Measurements from ENCODE around the gene PTH1R.
A peak's percentile ranks its signal among the peaks of the same experiment; 100 is the strongest.

The PTH1R gene

DNA sequence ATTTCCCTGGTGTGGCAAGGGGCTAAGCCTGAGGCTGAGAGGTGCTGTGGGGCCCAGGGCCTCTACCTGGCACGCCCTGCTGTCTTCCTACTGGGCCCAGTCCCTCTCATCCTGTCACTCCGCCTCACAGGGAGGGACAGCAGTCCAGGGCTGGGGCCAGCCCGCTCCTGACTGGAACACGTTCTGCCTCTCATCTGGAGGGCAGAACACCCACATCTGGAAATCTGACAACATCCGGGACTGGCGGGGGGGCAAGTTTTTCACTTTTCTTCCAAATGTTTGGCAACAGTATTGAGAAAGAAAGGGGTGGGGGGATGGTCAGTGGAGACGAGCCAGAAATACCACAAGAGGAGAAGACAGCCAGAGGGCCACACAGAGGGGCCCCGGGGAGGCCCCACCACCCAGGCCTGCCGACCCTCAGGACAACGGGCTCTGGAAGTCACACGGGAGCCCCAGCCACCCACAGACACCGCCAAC, 12.5 kb upstream of the PTH1R start:
- no peak for DNase-seq

GRCh38 chr3:46865546-46865945, 12.0 kb upstream of the PTH1R start:
- no peak for DNase-seq

- no peak for DNase-seq
Observed at GRCh38 chr3:46866032-46866595, 11.4 kb upstream of the PTH1R start.

- no peak for DNase-seq
Observed at GRCh38 chr3:46866720-46867549, 10.6 kb upstream of the PTH1R start.

DNA sequence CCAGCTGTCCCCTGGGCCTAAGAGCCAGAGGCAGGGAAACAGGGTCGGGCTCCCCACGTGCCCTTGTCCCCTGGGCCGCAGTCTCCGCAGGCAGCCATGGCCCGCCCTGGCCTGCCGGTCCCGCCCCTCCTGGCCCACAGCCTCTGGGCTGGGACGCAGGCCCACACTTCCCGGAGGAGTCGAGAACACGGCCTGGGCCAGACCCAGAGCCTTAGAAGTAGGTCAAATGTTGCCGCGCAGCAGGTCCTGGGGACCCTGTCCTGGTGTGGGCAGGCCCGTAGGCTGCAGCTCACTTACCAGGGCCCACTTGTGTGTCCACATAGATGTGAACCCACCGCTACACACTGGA, 10.0 kb upstream of the PTH1R start:
- DNase-seq: peak; percentile 41

- DNase-seq: no peak
Observed at GRCh38 chr3:46868287-46868686, 9.2 kb upstream of the PTH1R start.

DNA sequence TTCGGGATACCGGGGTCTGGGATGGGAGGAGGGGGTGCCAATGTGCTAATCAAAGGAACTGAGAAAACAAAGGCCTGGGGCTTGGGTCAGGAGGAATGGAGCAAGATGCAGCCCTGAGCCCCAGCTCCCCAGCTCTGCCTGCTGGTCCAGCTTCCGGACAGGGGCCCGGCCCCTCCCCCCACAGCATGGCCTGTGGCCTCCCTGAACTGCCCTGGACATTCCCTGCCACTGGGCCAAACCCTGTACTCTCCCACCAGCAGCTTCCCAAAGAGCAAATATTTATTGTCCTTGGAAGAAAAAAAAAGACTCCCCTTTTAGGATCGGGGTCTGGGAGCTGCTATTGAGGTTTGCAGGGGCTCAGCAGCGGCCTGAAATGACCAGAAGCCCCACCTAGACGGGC, 8.6 kb upstream of the PTH1R start:
- no peak for DNase-seq

DNA sequence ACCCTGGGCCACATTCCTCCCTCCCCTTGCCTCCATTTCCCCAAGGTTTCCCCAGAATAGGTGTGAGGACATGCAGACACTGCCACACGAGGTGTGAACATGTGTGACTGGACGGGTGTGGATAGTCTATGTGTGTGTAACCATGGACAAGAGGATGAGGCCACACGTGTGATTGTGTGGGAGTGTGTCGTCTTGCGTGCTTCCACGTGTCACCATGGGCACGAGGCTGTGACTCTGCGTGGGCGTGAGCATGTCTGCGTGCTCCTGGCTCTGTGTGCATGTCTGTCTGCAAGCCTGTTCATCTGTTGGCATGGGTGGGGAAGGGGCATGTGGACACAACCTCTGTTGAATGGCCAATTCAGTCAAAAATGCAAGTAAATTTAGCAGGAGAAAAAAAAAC, 8.1 kb upstream of the PTH1R start:
- DNase-seq: no peak

DNA sequence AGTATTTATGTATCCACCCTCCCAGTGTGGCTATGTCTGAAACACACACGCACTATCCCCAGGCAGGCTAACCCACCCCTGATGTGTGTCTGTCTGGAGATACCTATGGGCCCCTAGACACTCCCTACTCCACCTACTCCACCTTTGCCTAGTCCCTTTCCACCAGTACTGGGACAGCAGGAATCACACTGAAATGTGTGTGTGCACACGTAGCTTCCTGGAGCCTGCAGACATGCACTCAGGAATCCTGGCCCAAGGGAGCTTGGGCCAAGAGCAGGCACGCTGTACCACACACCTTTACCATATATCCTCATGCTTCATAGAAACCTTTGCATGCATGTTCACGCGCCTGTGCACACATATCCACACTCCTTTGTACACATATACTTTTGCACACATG, 6.9 kb upstream of the PTH1R start:
- DNase-seq: no peak

DNA sequence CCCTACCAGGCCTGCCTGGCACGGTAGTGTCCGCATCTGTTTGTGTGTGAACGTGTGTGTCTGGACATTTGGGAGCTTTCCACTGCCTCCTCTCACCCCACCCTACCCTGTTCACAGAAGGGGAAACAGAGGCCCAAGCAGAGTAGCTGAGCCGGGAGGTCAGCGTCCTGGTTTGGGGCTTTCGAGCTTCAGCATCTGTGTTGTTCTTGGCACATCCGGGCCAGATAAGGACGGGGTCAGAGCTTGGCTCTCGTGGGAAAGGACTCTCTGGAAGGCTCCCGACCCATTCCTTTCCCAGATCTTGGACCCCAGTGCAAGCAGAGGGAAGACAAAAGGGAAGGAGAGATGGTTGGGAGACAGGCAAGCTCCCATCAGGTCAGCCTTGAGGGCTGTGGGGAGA, 6.3 kb upstream of the PTH1R start:
- DNase-seq: no peak

- no peak for DNase-seq
Observed at GRCh38 chr3:46873521-46873920, 4.0 kb upstream of the PTH1R start.

DNA sequence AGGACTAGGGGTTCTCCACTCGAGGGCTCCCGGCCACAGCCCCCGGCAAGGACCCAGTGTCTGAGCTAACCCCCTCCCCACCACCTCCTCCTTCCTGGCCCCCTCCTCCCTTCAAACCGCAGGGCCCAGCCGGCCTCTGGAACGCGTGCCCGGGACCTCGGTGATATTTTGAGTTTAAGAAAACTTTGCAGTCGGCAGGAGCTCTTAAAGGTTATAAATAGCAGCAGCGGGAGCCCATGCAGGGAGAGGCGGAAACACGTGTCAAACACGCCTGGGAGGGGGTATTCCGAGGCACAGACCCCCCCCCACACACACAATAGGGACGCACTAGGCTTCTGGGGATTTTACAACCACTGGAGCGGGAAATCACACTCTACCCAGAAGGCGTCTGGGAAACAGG, 3.1 kb upstream of the PTH1R start:
- no peak for DNase-seq

- DNase-seq: no peak
Observed at GRCh38 chr3:46875560-46875959, 2.0 kb upstream of the PTH1R start.

- no peak for DNase-seq
Observed at GRCh38 chr3:46876313-46877300, 914 bp upstream of the PTH1R start.

DNA sequence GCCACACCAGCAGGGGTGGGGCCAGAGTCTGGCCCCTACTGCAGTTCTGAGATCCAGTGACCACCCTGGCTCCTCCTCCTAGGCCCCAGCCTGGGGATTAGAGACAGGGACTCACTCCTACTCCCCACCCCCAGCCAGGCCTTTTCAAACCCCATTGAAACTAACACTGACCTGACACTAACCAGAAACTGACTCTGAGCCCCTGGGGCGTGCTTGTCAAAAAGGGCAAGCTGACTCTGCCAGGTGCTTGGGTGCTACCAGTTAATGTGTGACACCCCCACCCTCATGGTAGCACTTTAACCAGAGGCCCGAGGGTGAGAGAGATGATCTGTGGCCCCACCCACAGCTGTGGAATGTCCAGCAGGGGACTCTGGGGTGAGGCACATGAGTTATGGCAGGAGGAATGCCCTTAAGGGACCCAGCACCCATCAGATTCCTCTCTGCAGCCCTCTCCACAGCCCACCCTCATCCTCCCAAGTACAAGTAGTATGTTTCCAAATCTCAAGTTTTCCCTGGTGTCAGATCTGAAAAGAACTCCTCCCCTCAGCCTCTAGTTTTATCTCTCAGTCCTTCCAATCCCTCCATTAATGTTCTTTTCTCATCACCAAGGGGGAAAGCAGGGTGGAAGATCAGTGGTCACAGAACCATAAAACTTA, 1.4 kb downstream of the PTH1R start:
- no peak for DNase-seq

GRCh38 chr3:46880884-46881595, 3.5 kb downstream of the PTH1R start:
- no peak for DNase-seq

DNA sequence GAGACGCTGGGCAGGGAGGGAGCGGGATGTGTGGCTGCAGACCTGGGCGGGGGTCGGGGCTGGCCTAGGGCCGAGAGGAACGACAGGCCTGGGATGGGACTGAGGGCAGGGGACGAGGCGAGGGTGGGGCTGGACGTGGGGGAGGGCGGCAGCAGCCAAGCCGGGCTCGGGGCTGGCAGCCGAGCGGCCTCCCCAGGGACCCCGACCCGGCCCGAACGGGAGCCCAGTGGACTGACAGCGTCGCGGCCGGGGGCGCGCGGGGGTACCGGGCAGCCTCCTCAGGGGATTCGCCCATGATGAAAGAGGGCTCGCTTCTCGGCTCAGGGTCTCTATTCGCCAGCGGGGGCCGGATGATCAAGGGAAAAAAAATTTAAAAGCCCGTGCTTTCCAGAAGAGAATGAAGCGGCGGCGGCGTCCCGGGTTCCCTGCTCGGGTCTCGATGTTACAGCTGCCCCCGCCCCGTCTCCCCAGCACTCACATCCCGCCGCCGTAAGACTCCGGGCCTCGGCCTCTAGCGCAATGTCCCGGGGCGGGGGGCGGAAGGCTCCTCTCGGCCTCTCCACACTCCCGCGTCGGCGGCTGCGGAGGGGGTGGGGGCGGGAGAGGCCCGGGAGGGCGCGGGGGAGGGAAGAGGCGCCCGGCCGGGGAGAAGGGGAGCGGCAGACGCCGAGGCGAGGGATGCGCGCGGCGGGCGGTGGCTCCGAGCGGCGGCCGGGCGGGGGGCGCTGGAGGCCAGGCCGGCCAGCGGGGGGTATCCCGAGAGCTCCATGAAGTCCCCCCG, 4.3 kb downstream of the PTH1R start:
- no peak for DNase-seq

- no peak for DNase-seq
Observed at GRCh38 chr3:46882377-46883053, 5.0 kb downstream of the PTH1R start.

DNA sequence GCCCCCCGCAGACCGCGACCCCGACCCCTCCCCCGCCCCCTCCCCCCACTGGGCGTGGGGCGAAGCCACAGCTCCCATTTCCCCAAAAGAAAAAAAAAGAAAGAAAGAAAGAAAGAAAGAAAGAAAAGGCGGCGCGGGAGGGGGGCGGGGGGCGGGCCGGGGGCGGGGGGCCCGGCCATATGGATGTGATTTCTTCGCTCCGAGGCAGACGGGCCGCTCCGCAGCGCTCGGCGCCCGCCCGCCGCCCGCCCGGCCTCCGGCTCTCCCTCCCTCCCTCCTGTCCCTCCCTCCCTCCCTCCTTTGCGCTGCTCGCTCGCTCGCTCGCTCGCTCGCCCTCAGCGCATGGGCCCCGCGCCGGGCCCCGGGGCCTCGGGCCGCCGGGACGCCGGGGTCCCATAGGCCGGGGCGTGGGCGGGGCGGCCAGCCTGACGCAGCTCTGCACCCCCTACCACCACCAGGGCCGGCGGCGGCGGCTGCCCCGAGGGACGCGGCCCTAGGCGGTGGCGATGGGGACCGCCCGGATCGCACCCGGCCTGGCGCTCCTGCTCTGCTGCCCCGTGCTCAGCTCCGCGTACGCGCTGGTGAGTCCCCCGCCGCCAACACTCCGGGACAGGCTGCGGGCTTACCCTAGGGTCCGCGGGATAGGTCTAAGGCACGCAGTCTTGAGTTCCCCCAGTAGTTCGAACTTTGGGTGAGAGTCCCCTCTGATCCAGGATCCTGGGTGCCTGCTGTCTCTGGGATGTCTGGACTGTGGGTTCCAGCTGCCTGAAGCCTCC, 5.7 kb downstream of the PTH1R start:
- DNase-seq: no peak

- DNase-seq: no peak
Observed at GRCh38 chr3:46883830-46884185, 6.3 kb downstream of the PTH1R start.
